ENCODE measurements around the gene NKX6-1. TPM values are rescaled to one million over a fixed set of nuclear protein-coding genes. Genes with fewer than 3 reads are reported as not detected.

NKX6-1 gene
- total RNA-seq, 5 donors from 2014 or later (not counting 1 experiment from before 2014, with no cell fraction given): not detected

GRCh38 chr4:84493092-84493850 lies 5.8 kb downstream of the NKX6-1 start:
- Mint-ChIP-seq H3K36me3 (peaks cover 5% of the 10 kb centered on the region), H3K4me3 (peak overlapping the region in 2 of 3 donors; percentile 6 to 56), H3K27me3 (peaks cover 64 to 79% of the 10 kb centered on the region in 2 donors), H3K27ac (no peak overlapping the region), H3K4me1 (peaks cover 8 to 17% (median 13%) of the 10 kb centered on the region in 3 donors), H3K9me3 (peaks cover 0 to 12% (median 0%) of the 10 kb centered on the region in 3 donors)
- H3K27me3 ChIP-seq (replicated peaks in 1 of 2; ENCODE audit: control insufficient read depth in 2 of 2, extremely low read depth in 1 of 2, insufficient read depth in 2 of 2, low read length in 1 of 2): peaks cover 19 to 53% of the 10 kb centered on the region in 2 experiments
- H3K9me3 ChIP-seq: no peaks in the 10 kb centered on the region
- ATAC-seq (replicated peaks in 1 of 4) (peak in 1 of 4 experiments; percentile 59), DNase-seq (peak in 1 of 35 experiments; percentile 26)
- ChIA-PET CTCF (no interaction called here), POLR2A (no interaction called here)
- 4% methylated on average over 44 of the region's 62 CpGs for WGBS (ENCODE audit: insufficient coverage)
- no peak overlapping the region for H3K4me3 ChIP-seq (ENCODE audit: control insufficient read depth in 1 of 2, extremely low read depth in 1 of 2, low read length in 1 of 2)
- no peak overlapping the region for H3K27ac ChIP-seq (ENCODE audit: low read length)
- H3K36me3 ChIP-seq (ENCODE audit: control insufficient read depth in 2 of 2, extremely low read depth in 1 of 2, insufficient read depth in 1 of 2, low read length in 1 of 2): no peaks in the 10 kb centered on the region
- H3K4me1 ChIP-seq (ENCODE audit: control insufficient read depth in 1 of 2, extremely low read depth in 1 of 2, insufficient read depth in 2 of 2, low read length in 2 of 2): peaks cover 0 to 27% of the 10 kb centered on the region in 2 experiments

GRCh38 chr4:84492737-84493091 lies 6.4 kb downstream of the NKX6-1 start:
- H3K9me3 Mint-ChIP-seq: peaks cover 0 to 12% (median 0%) of the 10 kb centered on the region in 3 donors
- ChIA-PET CTCF (no interaction called here), POLR2A (no interaction called here)
- Histone ChIP-seq H3K4me3 (ENCODE audit: control insufficient read depth in 1 of 2, extremely low read depth in 1 of 2, low read length in 1 of 2) (peak overlapping the region in 1 of 2 donors; percentile 18), H3K27ac (ENCODE audit: low read length) (no peak overlapping the region), H3K9me3 (no peaks in the 10 kb centered on the region), H3K36me3 (ENCODE audit: control insufficient read depth in 2 of 2, extremely low read depth in 1 of 2, insufficient read depth in 1 of 2, low read length in 1 of 2) (no peaks in the 10 kb centered on the region), H3K27me3 (replicated peaks in 1 of 2; ENCODE audit: control insufficient read depth in 2 of 2, extremely low read depth in 1 of 2, insufficient read depth in 2 of 2, low read length in 1 of 2) (peaks cover 19 to 47% of the 10 kb centered on the region in 2 experiments), H3K4me1 (ENCODE audit: control insufficient read depth in 1 of 2, extremely low read depth in 1 of 2, insufficient read depth in 2 of 2, low read length in 2 of 2) (peaks cover 0 to 21% of the 10 kb centered on the region in 2 experiments)
- DNase-seq: no peak
- no peak overlapping the region for H3K27ac Mint-ChIP-seq
- peaks cover 7 to 17% (median 12%) of the 10 kb centered on the region in 3 donors for H3K4me1 Mint-ChIP-seq
- H3K36me3 Mint-ChIP-seq: peaks cover 5% of the 10 kb centered on the region
- peak overlapping the region in 1 of 3 donors; percentile 56 for H3K4me3 Mint-ChIP-seq
- 7% methylated on average over 24 of the region's 28 CpGs for WGBS (ENCODE audit: insufficient coverage)
- ATAC-seq (replicated peaks in 1 of 4): no peak
- H3K27me3 Mint-ChIP-seq: peaks cover 68 to 82% of the 10 kb centered on the region in 2 donors

- Mint-ChIP-seq H3K4me3 (no peak overlapping the region), H3K9me3 (peaks cover 0 to 12% (median 0%) of the 10 kb centered on the region in 3 donors), H3K4me1 (peaks cover 7 to 17% (median 12%) of the 10 kb centered on the region in 3 donors), H3K27ac (no peak overlapping the region), H3K36me3 (peaks cover 5% of the 10 kb centered on the region), H3K27me3 (peaks cover 71 to 83% of the 10 kb centered on the region in 2 donors)
- Histone ChIP-seq H3K27me3 (replicated peaks in 1 of 2; ENCODE audit: control insufficient read depth in 2 of 2, extremely low read depth in 1 of 2, insufficient read depth in 2 of 2, low read length in 1 of 2) (peaks cover 19 to 44% of the 10 kb centered on the region in 2 experiments), H3K4me1 (ENCODE audit: control insufficient read depth in 1 of 2, extremely low read depth in 1 of 2, insufficient read depth in 2 of 2, low read length in 2 of 2) (peaks cover 0 to 20% of the 10 kb centered on the region in 2 experiments), H3K27ac (ENCODE audit: low read length) (no peak overlapping the region), H3K9me3 (no peaks in the 10 kb centered on the region), H3K36me3 (ENCODE audit: control insufficient read depth in 2 of 2, extremely low read depth in 1 of 2, insufficient read depth in 1 of 2, low read length in 1 of 2) (no peaks in the 10 kb centered on the region), H3K4me3 (ENCODE audit: control insufficient read depth in 1 of 2, extremely low read depth in 1 of 2, low read length in 1 of 2) (no peak overlapping the region)
- ChIA-PET POLR2A (no interaction called here), CTCF (no interaction called here)
- 10% methylated on average over 8 of the region's 12 CpGs for WGBS (ENCODE audit: insufficient coverage)
- no peak for DNase-seq
- ATAC-seq (replicated peaks in 1 of 4): no peak
Observed at GRCh38 chr4:84492290-84492689, 6.8 kb downstream of the NKX6-1 start.

- POLR2A ChIA-PET: no interaction called here
- Mint-ChIP-seq H3K27ac (no peak overlapping the region), H3K9me3 (peaks cover 0 to 12% (median 0%) of the 10 kb centered on the region in 3 donors), H3K36me3 (peaks cover 5% of the 10 kb centered on the region), H3K27me3 (peaks cover 69 to 82% of the 10 kb centered on the region in 2 donors), H3K4me1 (peaks cover 5 to 10% (median 7%) of the 10 kb centered on the region in 3 donors), H3K4me3 (no peak overlapping the region)
- no peaks in the 10 kb centered on the region for H3K36me3 ChIP-seq (ENCODE audit: control insufficient read depth in 2 of 2, extremely low read depth in 1 of 2, insufficient read depth in 1 of 2, low read length in 1 of 2)
- peaks cover 18 to 36% of the 10 kb centered on the region in 2 experiments for H3K27me3 ChIP-seq (replicated peaks in 1 of 2; ENCODE audit: control insufficient read depth in 2 of 2, extremely low read depth in 1 of 2, insufficient read depth in 2 of 2, low read length in 1 of 2)
- WGBS (ENCODE audit: insufficient coverage): no CpG with 5 or more reads among the region's 6 CpGs
- DNase-seq (no peak), ATAC-seq (replicated peaks in 1 of 4) (no peak)
- peaks cover 0 to 12% of the 10 kb centered on the region in 2 experiments for H3K4me1 ChIP-seq (ENCODE audit: control insufficient read depth in 1 of 2, extremely low read depth in 1 of 2, insufficient read depth in 2 of 2, low read length in 2 of 2)
- H3K27ac ChIP-seq (ENCODE audit: low read length): no peak overlapping the region
- no peak overlapping the region for H3K4me3 ChIP-seq (ENCODE audit: control insufficient read depth in 1 of 2, extremely low read depth in 1 of 2, low read length in 1 of 2)
- H3K9me3 ChIP-seq: no peaks in the 10 kb centered on the region
- CTCF ChIA-PET: no interaction called here
Observed at GRCh38 chr4:84491481-84491880, 7.6 kb downstream of the NKX6-1 start.

- H3K4me3 Mint-ChIP-seq: no peak overlapping the region
- CTCF ChIA-PET: no interaction called here
- peaks cover 13 to 30% of the 10 kb centered on the region in 2 experiments for H3K27me3 ChIP-seq (replicated peaks in 1 of 2; ENCODE audit: control insufficient read depth in 2 of 2, extremely low read depth in 1 of 2, insufficient read depth in 2 of 2, low read length in 1 of 2)
Observed at GRCh38 chr4:84490663-84491062, 8.4 kb downstream of the NKX6-1 start.

GRCh38 chr4:84484236-84484635 lies 14.9 kb downstream of the NKX6-1 start:
- POLR2A ChIA-PET: no interaction called here
- no peak overlapping the region for H3K27ac Mint-ChIP-seq
- CTCF ChIA-PET: no interaction called here

More at GRCh38 chr4:84490663-84491062, 8.4 kb downstream of the NKX6-1 start:
- DNase-seq (no peak), ATAC-seq (replicated peaks in 1 of 4) (no peak)
- WGBS (ENCODE audit: insufficient coverage): no CpG with 5 or more reads among the region's 1 CpG
- Histone ChIP-seq H3K27ac (ENCODE audit: low read length) (no peak overlapping the region), H3K4me1 (ENCODE audit: control insufficient read depth in 1 of 2, extremely low read depth in 1 of 2, insufficient read depth in 2 of 2, low read length in 2 of 2) (peaks cover 0 to 10% of the 10 kb centered on the region in 2 experiments), H3K36me3 (ENCODE audit: control insufficient read depth in 2 of 2, extremely low read depth in 1 of 2, insufficient read depth in 1 of 2, low read length in 1 of 2) (no peaks in the 10 kb centered on the region), H3K9me3 (no peaks in the 10 kb centered on the region), H3K4me3 (ENCODE audit: control insufficient read depth in 1 of 2, extremely low read depth in 1 of 2, low read length in 1 of 2) (no peak overlapping the region)
- H3K36me3 Mint-ChIP-seq: peaks cover 4% of the 10 kb centered on the region
- no peak overlapping the region for H3K27ac Mint-ChIP-seq
- H3K9me3 Mint-ChIP-seq: peaks cover 0 to 10% (median 0%) of the 10 kb centered on the region in 3 donors
- H3K4me1 Mint-ChIP-seq: peaks cover 5 to 10% (median 7%) of the 10 kb centered on the region in 3 donors
- POLR2A ChIA-PET: no interaction called here
- peaks cover 72 to 81% of the 10 kb centered on the region in 2 donors for H3K27me3 Mint-ChIP-seq

More at GRCh38 chr4:84484236-84484635, 14.9 kb downstream of the NKX6-1 start:
- Histone ChIP-seq H3K27ac (ENCODE audit: low read length) (no peak overlapping the region), H3K4me3 (ENCODE audit: control insufficient read depth in 1 of 2, extremely low read depth in 1 of 2, low read length in 1 of 2) (no peak overlapping the region), H3K9me3 (no peaks in the 10 kb centered on the region), H3K27me3 (replicated peaks in 1 of 2; ENCODE audit: control insufficient read depth in 2 of 2, extremely low read depth in 1 of 2, insufficient read depth in 2 of 2, low read length in 1 of 2) (peaks cover 30 to 54% of the 10 kb centered on the region in 2 experiments), H3K36me3 (ENCODE audit: control insufficient read depth in 2 of 2, extremely low read depth in 1 of 2, insufficient read depth in 1 of 2, low read length in 1 of 2) (no peaks in the 10 kb centered on the region), H3K4me1 (ENCODE audit: control insufficient read depth in 1 of 2, extremely low read depth in 1 of 2, insufficient read depth in 2 of 2, low read length in 2 of 2) (peaks cover 0 to 15% of the 10 kb centered on the region in 2 experiments)
- no peak for DNase-seq
- no peaks in the 10 kb centered on the region for H3K36me3 Mint-ChIP-seq
- peaks cover 0 to 3% (median 2%) of the 10 kb centered on the region in 3 donors for H3K9me3 Mint-ChIP-seq
- WGBS (ENCODE audit: insufficient coverage): 30% methylated on average over 2 of the region's 4 CpGs
- H3K4me1 Mint-ChIP-seq: peaks cover 17 to 20% (median 18%) of the 10 kb centered on the region in 3 donors
- no peak for ATAC-seq (replicated peaks in 1 of 4)
- peaks cover 80 to 83% of the 10 kb centered on the region in 2 donors for H3K27me3 Mint-ChIP-seq
- H3K4me3 Mint-ChIP-seq: peak overlapping the region in 1 of 3 donors; percentile 12
